SK-N-SH (cell line): ENCODE measurements around the gene ITGB5.

ENCODE experiments used
- CTCF ChIP-seq: fragments of 200-600 bp; sonication (generic); IDR thresholded peaks from 2 replicates; pipeline ENCODE4 v1.6.1; 2017; ENCODE audit warnings: antibody characterized with exemption, mild to moderate bottlenecking, moderate library complexity
- MXI1 ChIP-seq: IDR thresholded peaks from 2 replicates; pipeline ENCODE4 v1.6.1; 2012; ENCODE audit warnings: mild to moderate bottlenecking, low read depth, low read length, improper control_type of control experiment

- TF ChIP-seq MXI1 (no peak), CTCF (no peak)
Measured at GRCh38 chr3:124763206-124763605, 124.0 kb downstream of the ITGB5 start.
